Panc1 (cell line): ENCODE measurements around the gene IDNK. TPM values are rescaled to one million over a fixed set of nuclear protein-coding genes. Genes with fewer than 3 reads are reported as not detected.

Experiments
- ATAC-seq: fragments of 200-7000 bp; cut with Tn5 transposase; 2 replicates; pipeline ENCODE4 v1.9.1; 2020; ENCODE audit warnings: mild to moderate bottlenecking, moderate library complexity
- BruUV-seq: library from RNA; stranded (reverse); fragments of 400-500 nt; replicated peaks from 2 replicates; lab custom pipeline; 2021; lab: Mats Ljungman, UMichigan
- CTCF ChIA-PET: fragments of 300-600 bp; sonication (Branson Sonifier 250); formaldehyde crosslinking; loops from one replicate; lab custom pipeline; 2022; ENCODE audit warnings: antibody characterized with exemption; lab: Charles Lee
- POLR2A ChIA-PET: fragments of 300-600 bp; sonication (Branson Sonifier 250); formaldehyde crosslinking; loops from one replicate; lab custom pipeline; 2022; ENCODE audit warnings: antibody characterized with exemption; lab: Charles Lee
- DNase-seq: peaks from one replicate; pipeline ENCODE4 v3.0.0-alpha.2; 2010; ENCODE audit warnings: low read depth, low spot score
- H3K27ac ChIP-seq: 2 replicates; pipeline ENCODE4 v1.5.1; 2011; ENCODE audit warnings: mild to moderate bottlenecking, low read length, inconsistent platforms
- H3K27me3 ChIP-seq: fragments of 200-500 bp; sonication (Bioruptor generic); 2 replicates; pipeline ENCODE4 v1.6.0; 2014; ENCODE audit warnings: low read length, inconsistent platforms; ENCODE audit not compliant: control insufficient read depth, insufficient read depth
- H3K36me3 ChIP-seq: fragments of 200-500 bp; sonication (Bioruptor generic); 2 replicates; pipeline ENCODE4 v1.5.1; 2014; ENCODE audit warnings: inconsistent platforms, mild to moderate bottlenecking, low read length, moderate library complexity; ENCODE audit not compliant: control insufficient read depth, insufficient read depth
- H3K4me1 ChIP-seq: 2 replicates; pipeline ENCODE4 v1.5.1; 2011; ENCODE audit warnings: inconsistent platforms, mild to moderate bottlenecking, low read length, moderate library complexity; ENCODE audit not compliant: control insufficient read depth, insufficient read depth
- H3K4me3 ChIP-seq, 2 experiments: 2 replicates each; pipeline ENCODE4 v1.5.1; 2011 to 2012; ENCODE audit warnings: low read depth in 2 of 2, low read length in 2 of 2, mild to moderate bottlenecking in 2 of 2, inconsistent platforms in 1 of 2, moderate library complexity in 1 of 2
- H3K9me3 ChIP-seq: fragments of 200-500 bp; sonication (Bioruptor generic); 2 replicates; pipeline ENCODE4 v1.5.1; 2014; ENCODE audit warnings: low read depth, mild to moderate bottlenecking, inconsistent platforms, low read length, moderate library complexity; ENCODE audit not compliant: control insufficient read depth, insufficient read depth
- CTCF ChIP-seq: fragments of 450-650 bp; IDR thresholded peaks from 2 replicates; pipeline ENCODE4 v1.5.1; 2017; ENCODE audit warnings: mild to moderate bottlenecking
- POLR2AphosphoS5 ChIP-seq: IDR thresholded peaks from 2 replicates; pipeline ENCODE4 v1.6.1; 2012; ENCODE audit warnings: mild to moderate bottlenecking, low read depth, low read length, moderate library complexity
- REST ChIP-seq, 2 experiments: IDR thresholded peaks; 2 replicates each; pipeline ENCODE4 v1.6.1; 2011 to 2012; ENCODE audit warnings: low read depth in 2 of 2, control low read depth in 1 of 2, low read length in 1 of 2, mild to moderate bottlenecking in 1 of 2, moderate library complexity in 1 of 2; ENCODE audit not compliant: insufficient read depth in 1 of 2
- SIN3A ChIP-seq: IDR thresholded peaks from 2 replicates; pipeline ENCODE4 v1.6.1; 2012; ENCODE audit warnings: low read depth, mild to moderate bottlenecking, low read length, moderate library complexity, borderline replicate concordance; ENCODE audit not compliant: insufficient read depth
- TCF7L2 ChIP-seq: IDR thresholded peaks from 2 replicates; pipeline ENCODE4 v1.6.1; 2011; ENCODE audit warnings: mild to moderate bottlenecking, low read depth, low read length, inconsistent platforms
- in situ Hi-C: cut with HindIII; loops from 2 replicates; pipeline ENCODE4 v1.10.0; 2016; ENCODE audit warnings: low sequenced_read_pairs, low pct_unique_long_range_greater_than_20kb
- intact Hi-C: fragments of 100-400 bp; cut with micrococcal nuclease; formaldehyde crosslinking; loops from one replicate; pipeline ENCODE4 v1.10.0; 2022; ENCODE audit not compliant: unreplicated experiment
- total RNA-seq: library from RNA; stranded (reverse); gene quantifications from one replicate; pipeline ENCODE4 v1.2.1, GENCODE V29; 2021; ENCODE audit not compliant: unreplicated experiment

Gene IDNK
- total RNA-seq, 1 experiment from 2014 or later: 1.9 TPM

- TF ChIP-seq POLR2AphosphoS5 (no peak), REST (IDR thresholded peaks at IDR 0.05; ENCODE audit: insufficient read depth in 1 of 2, low read depth in 2 of 2, low read length in 1 of 2) (no peak), SIN3A (no peak), TCF7L2 (no peak), CTCF (no peak)
- no peak for DNase-seq
- no TSS peak for BruUV-seq
- Histone ChIP-seq H3K27me3 (no peaks in the 10 kb centered on the region), H3K4me3 (no peak overlapping the region), H3K4me1 (no peaks in the 10 kb centered on the region), H3K36me3 (peaks cover 3% of the 10 kb centered on the region; the same call in 1 of the 2 replicates), H3K9me3 (no peaks in the 10 kb centered on the region), H3K27ac (no peak overlapping the region)
- CTCF ChIA-PET: no interaction called here
- ATAC-seq: no peak
- POLR2A ChIA-PET: no interaction called here
- intact Hi-C loops: no loop called here
- in situ Hi-C loops: no loop called here
Observed at GRCh38 chr9:83652433-83652832, 29.5 kb downstream of the IDNK start.

GRCh38 chr9:83655433-83655832 lies 32.5 kb downstream of the IDNK start:
- intact Hi-C loops: no loop called here
- ChIA-PET CTCF (no interaction called here), POLR2A (no interaction called here)
- no peak for ATAC-seq
- no TSS peak for BruUV-seq
- Histone ChIP-seq H3K27me3 (no peaks in the 10 kb centered on the region), H3K4me1 (no peaks in the 10 kb centered on the region), H3K36me3 (peaks cover 10% of the 10 kb centered on the region; the same call in 1 of the 2 replicates), H3K4me3 (no peak overlapping the region), H3K9me3 (no peaks in the 10 kb centered on the region), H3K27ac (no peak overlapping the region)
- no peak for DNase-seq
- in situ Hi-C loops: no loop called here
- TF ChIP-seq TCF7L2: no peak
- TF ChIP-seq POLR2AphosphoS5: no peak
- no peak for TF ChIP-seq REST (IDR thresholded peaks at IDR 0.05; ENCODE audit: insufficient read depth in 1 of 2, low read depth in 2 of 2, low read length in 1 of 2)
- TF ChIP-seq SIN3A: no peak
- TF ChIP-seq CTCF: no peak
